ENCODE results near the gene BTBD8. TPM values are rescaled to one million over a fixed set of nuclear protein-coding genes. Genes with fewer than 3 reads are reported as not detected.

Gene BTBD8
- total and polyA plus RNA-seq, 2 of the 4 experiments (the other 2 are of a cell fraction) = 0.94 to 2.0 TPM

- H3K27ac ChIP-seq (ENCODE audit: insufficient read depth, low read length) = no peak overlapping the region
- H3K9ac ChIP-seq (ENCODE audit: low read depth, low read length) = no peak overlapping the region
- H3K27me3 ChIP-seq (ENCODE audit: control insufficient read depth, insufficient read depth, low read length) = no peaks in the 10 kb centered on the region
- H3K9me3 ChIP-seq (ENCODE audit: control insufficient read depth, insufficient read depth, low read length) = peaks cover 2% of the 10 kb centered on the region; the same call in 1 of the 2 replicates
- no peak overlapping the region; the same call in 2 of the 3 replicates for H2BK15ac ChIP-seq (ENCODE audit: low read depth, low read length)
- ChIA-PET POLR2A (ENCODE audit: unreplicated experiment) (no interaction called here), CTCF (interaction anchor here (0.6 to 0.8 kb wide), 2 partner anchors 11 to 701 kb away, joined by 3 read pairs; no protein-coding TSS in a partner anchor)
- peak; percentile 93 for ATAC-seq (ENCODE audit: low read depth)
- no peak overlapping the region; a peak in 1 of 4 replicates for H4K8ac ChIP-seq (ENCODE audit: low read depth in 2 of 2, low read length in 2 of 2)
- no peak overlapping the region for H2AK5ac ChIP-seq (ENCODE audit: low read depth, low read length)
- no peak overlapping the region for H2BK120ac ChIP-seq (ENCODE audit: low read depth, low read length)
- peaks cover 4% of the 10 kb centered on the region; the same call in 1 of the 2 replicates for H3K9me1 ChIP-seq (ENCODE audit: insufficient read depth, low read length)
- peak; percentile 92 for DNase-seq
- H3K56ac ChIP-seq (ENCODE audit: extremely low read depth, insufficient read depth, low read length) = no peak overlapping the region
- H3K18ac ChIP-seq (ENCODE audit: low read depth, low read length) = no peak overlapping the region
- no peaks in the 10 kb centered on the region for H3K79me1 ChIP-seq (ENCODE audit: low read depth in 1 of 2, low read length in 2 of 2)
- BruUV-seq (replicated peaks) = no TSS peak
- H3K23ac ChIP-seq (ENCODE audit: low read depth, low read length) = no peak overlapping the region
- WGBS, 2 experiments (ENCODE audit: extremely low coverage in 2 of 2, insufficient read length in 1 of 2) = no CpG with 5 or more reads among the region's 2 CpGs
- no peak overlapping the region for H2AK9ac ChIP-seq (replicated peaks; ENCODE audit: low read depth, low read length, poor library complexity)
- H3K14ac ChIP-seq (replicated peaks; ENCODE audit: low read depth, low read length) = no peak overlapping the region
- H3K36me3 ChIP-seq (ENCODE audit: control insufficient read depth, insufficient read depth, low read length) = no peaks in the 10 kb centered on the region
- H2BK5ac ChIP-seq (ENCODE audit: low read depth, low read length, poor library complexity, severe bottlenecking) = peak overlapping the region; percentile 87
- intact Hi-C loops (cut with micrococcal nuclease) = no loop called here
- TF ChIP-seq RFX5 (IDR thresholded peaks at IDR 0.05; ENCODE audit: low read depth, low read length) (no peak), RCOR1 (IDR thresholded peaks at IDR 0.05; ENCODE audit: insufficient replicate concordance, low read length) (peak; percentile 51), CEBPB (IDR thresholded peaks at IDR 0.05; ENCODE audit: low read depth, low read length) (peak; percentile 77), FOS (IDR thresholded peaks at IDR 0.05; ENCODE audit: low read depth, low read length) (peak; percentile 60), MXI1 (IDR thresholded peaks at IDR 0.05; ENCODE audit: borderline replicate concordance, low read depth, low read length) (no peak)
- TF ChIP-seq, protein P1, sequence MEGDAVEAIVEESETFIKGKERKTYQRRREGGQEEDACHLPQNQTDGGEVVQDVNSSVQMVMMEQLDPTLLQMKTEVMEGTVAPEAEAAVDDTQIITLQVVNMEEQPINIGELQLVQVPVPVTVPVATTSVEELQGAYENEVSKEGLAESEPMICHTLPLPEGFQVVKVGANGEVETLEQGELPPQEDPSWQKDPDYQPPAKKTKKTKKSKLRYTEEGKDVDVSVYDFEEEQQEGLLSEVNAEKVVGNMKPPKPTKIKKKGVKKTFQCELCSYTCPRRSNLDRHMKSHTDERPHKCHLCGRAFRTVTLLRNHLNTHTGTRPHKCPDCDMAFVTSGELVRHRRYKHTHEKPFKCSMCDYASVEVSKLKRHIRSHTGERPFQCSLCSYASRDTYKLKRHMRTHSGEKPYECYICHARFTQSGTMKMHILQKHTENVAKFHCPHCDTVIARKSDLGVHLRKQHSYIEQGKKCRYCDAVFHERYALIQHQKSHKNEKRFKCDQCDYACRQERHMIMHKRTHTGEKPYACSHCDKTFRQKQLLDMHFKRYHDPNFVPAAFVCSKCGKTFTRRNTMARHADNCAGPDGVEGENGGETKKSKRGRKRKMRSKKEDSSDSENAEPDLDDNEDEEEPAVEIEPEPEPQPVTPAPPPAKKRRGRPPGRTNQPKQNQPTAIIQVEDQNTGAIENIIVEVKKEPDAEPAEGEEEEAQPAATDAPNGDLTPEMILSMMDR (conservative IDR thresholded peaks at IDR 0.05; ENCODE audit: low read depth, low read length) = no peak
- dilution Hi-C loops (cut with HindIII; ENCODE audit: low sequenced_read_pairs, unreplicated experiment) = no loop called here
- no peak overlapping the region for H2AFZ ChIP-seq (replicated peaks; ENCODE audit: low read length, poor library complexity)
- H2BK20ac ChIP-seq (ENCODE audit: low read depth, low read length) = no peak overlapping the region
- no peaks in the 10 kb centered on the region for H4K20me1 ChIP-seq (ENCODE audit: insufficient read depth, low read length)
- no peak overlapping the region for H3K4me3 ChIP-seq (ENCODE audit: insufficient read depth, low read depth, low read length)
- no peak overlapping the region for H4K5ac ChIP-seq (ENCODE audit: low read depth, low read length)
- no peak overlapping the region for H3K4ac ChIP-seq (ENCODE audit: low read depth, low read length)
- no peak overlapping the region for H4K91ac ChIP-seq (ENCODE audit: insufficient read depth, low read depth, low read length)
- peaks cover 3% of the 10 kb centered on the region; the same call in 1 of the 2 replicates for H3K4me1 ChIP-seq (ENCODE audit: control insufficient read depth, insufficient read depth, low read length)
- in situ Hi-C loops (cut with MboI; ENCODE audit: low sequenced_read_pairs) = no loop called here
- peak overlapping the region; percentile 81; the same call in 1 of the 2 replicates for H3K4me2 ChIP-seq (ENCODE audit: low read depth, low read length)
Measured at GRCh38 chr1:92211166-92211565, 131.0 kb downstream of the BTBD8 start.

Data from IMR-90 (cell line).